HEK293 (cell line): Measurements from ENCODE around the gene VEGFA.

Source experiments
- CTCF ChIA-PET: fragments of 350-600 bp; formaldehyde crosslinking; extraction: SDS; loops from one replicate; lab custom pipeline; 2021; ENCODE audit warnings: antibody characterized with exemption; lab: Yijun Ruan, JAX
- POLR2A ChIA-PET: fragments of 300-600 bp; formaldehyde crosslinking; extraction: SDS; loops from one replicate; lab custom pipeline; 2020; ENCODE audit warnings: antibody characterized with exemption, inconsistent platforms; lab: Yijun Ruan, JAX
- H3K27ac ChIP-seq: fragments of 200-500 bp; sonication (Bioruptor generic); 2 replicates; pipeline ENCODE4 v1.5.1; 2014; ENCODE audit warnings: low read depth, low read length, control low read depth, inconsistent platforms; ENCODE audit errors: extremely low read depth
- H3K36me3 ChIP-seq, 2 experiments: fragments of 200-500 bp in 1 of 2; sonication (Bioruptor generic) in 1 of 2; 1 replicate in 1 of 2; 2 replicates in 1 of 2; pipeline ENCODE4 v1.5.1; 2014 to 2017; ENCODE audit warnings: inconsistent platforms in 2 of 2, low read length in 2 of 2; ENCODE audit not compliant: control insufficient read depth in 2 of 2, insufficient read depth in 1 of 2
- H3K4me1 ChIP-seq: fragments of 200-500 bp; sonication (Bioruptor generic); 2 replicates; pipeline ENCODE4 v1.5.1; 2014; ENCODE audit warnings: mild to moderate bottlenecking, low read length, inconsistent platforms; ENCODE audit not compliant: control insufficient read depth, insufficient read depth
- H3K4me3 ChIP-seq: 2 replicates; pipeline ENCODE4 v1.5.1; 2011; ENCODE audit warnings: low read depth, mild to moderate bottlenecking, control low read depth, low read length, moderate library complexity
- H3K9me3 ChIP-seq: fragments of 200-500 bp; sonication (Bioruptor generic); 2 replicates; pipeline ENCODE4 v1.5.1; 2014; ENCODE audit warnings: low read depth, low read length, inconsistent platforms; ENCODE audit not compliant: control insufficient read depth, insufficient read depth
- ELK4 ChIP-seq: IDR thresholded peaks from 2 replicates; pipeline ENCODE4 v1.6.1; 2011; ENCODE audit warnings: mild to moderate bottlenecking, low read depth, low read length, borderline replicate concordance
- GFI1B ChIP-seq: fragments of 450-650 bp; formaldehyde crosslinking; IDR thresholded peaks from 2 replicates; pipeline ENCODE4 v1.5.1; 2016; ENCODE audit warnings: missing biosample characterization, missing genetic modification characterization
- HOXA7 ChIP-seq: sonication (generic); formaldehyde crosslinking; IDR thresholded peaks from 2 replicates; pipeline ENCODE4 v1.8.1; 2022; ENCODE audit warnings: missing genetic modification reagents, borderline replicate concordance
- KLF1 ChIP-seq: fragments of 450-650 bp; formaldehyde crosslinking; IDR thresholded peaks from 2 replicates; pipeline ENCODE4 v1.5.1; 2016; ENCODE audit warnings: missing biosample characterization, missing genetic modification characterization
- KLF10 ChIP-seq: fragments of 450-650 bp; IDR thresholded peaks from 2 replicates; pipeline ENCODE4 v1.5.1; 2018; ENCODE audit warnings: missing biosample characterization, mild to moderate bottlenecking, missing genetic modification characterization
- KLF16 ChIP-seq: fragments of 450-650 bp; formaldehyde crosslinking; IDR thresholded peaks from 2 replicates; pipeline ENCODE4 v1.5.1; 2017; ENCODE audit warnings: missing biosample characterization, missing genetic modification characterization
- OVOL3 ChIP-seq: fragments of 450-650 bp; formaldehyde crosslinking; IDR thresholded peaks from 2 replicates; pipeline ENCODE4 v1.5.1; 2016; ENCODE audit warnings: missing biosample characterization, missing genetic modification characterization
- PRDM1 ChIP-seq: fragments of 450-650 bp; formaldehyde crosslinking; IDR thresholded peaks from 2 replicates; pipeline ENCODE4; 2016; ENCODE audit warnings: missing biosample characterization, missing genetic modification characterization
- SALL2 ChIP-seq: fragments of 450-650 bp; formaldehyde crosslinking; IDR thresholded peaks from 2 replicates; pipeline ENCODE4 v1.5.0; 2017; ENCODE audit warnings: missing biosample characterization, mild to moderate bottlenecking, missing genetic modification characterization, borderline replicate concordance
- SP3 ChIP-seq: fragments of 450-650 bp; formaldehyde crosslinking; IDR thresholded peaks from 2 replicates; pipeline ENCODE4 v1.5.1; 2016; ENCODE audit warnings: missing biosample characterization, missing genetic modification characterization
- YY2 ChIP-seq: fragments of 450-650 bp; formaldehyde crosslinking; IDR thresholded peaks from 2 replicates; pipeline ENCODE4 v1.5.1; 2016; ENCODE audit warnings: missing biosample characterization, missing genetic modification characterization
- ZBTB48 ChIP-seq: fragments of 450-650 bp; formaldehyde crosslinking; IDR thresholded peaks from 2 replicates; pipeline ENCODE4 v1.5.1; 2016; ENCODE audit warnings: missing biosample characterization, missing genetic modification characterization
- ZBTB7A ChIP-seq: fragments of 450-650 bp; formaldehyde crosslinking; IDR thresholded peaks from 2 replicates; pipeline ENCODE4 v1.5.1; 2016; ENCODE audit warnings: low read depth, missing biosample characterization, missing genetic modification characterization
- ZFHX2 ChIP-seq: fragments of 450-650 bp; formaldehyde crosslinking; conservative IDR thresholded peaks from 2 replicates; pipeline ENCODE4 v1.5.1; 2016; ENCODE audit warnings: missing biosample characterization, missing genetic modification characterization
- ZFP69B ChIP-seq: fragments of 450-650 bp; formaldehyde crosslinking; IDR thresholded peaks from 2 replicates; pipeline ENCODE4 v1.5.1; 2016; ENCODE audit warnings: missing biosample characterization, missing genetic modification characterization
- ZNF155 ChIP-seq: fragments of 450-650 bp; formaldehyde crosslinking; IDR thresholded peaks from 2 replicates; pipeline ENCODE4 v1.5.1; 2016; ENCODE audit warnings: missing biosample characterization, missing genetic modification characterization
- ZNF184 ChIP-seq: fragments of 450-650 bp; IDR thresholded peaks from 2 replicates; pipeline ENCODE4 v1.5.1; 2018; ENCODE audit warnings: missing biosample characterization, mild to moderate bottlenecking, missing genetic modification characterization
- ZNF214 ChIP-seq: fragments of 450-650 bp; formaldehyde crosslinking; IDR thresholded peaks from 2 replicates; pipeline ENCODE4 v1.5.1; 2017; ENCODE audit warnings: missing biosample characterization, mild to moderate bottlenecking, missing genetic modification characterization, borderline replicate concordance
- ZNF23 ChIP-seq: fragments of 450-650 bp; formaldehyde crosslinking; IDR thresholded peaks from 2 replicates; pipeline ENCODE4 v1.5.1; 2016; ENCODE audit warnings: missing biosample characterization, missing genetic modification characterization, borderline replicate concordance
- ZNF335 ChIP-seq: fragments of 450-650 bp; formaldehyde crosslinking; conservative IDR thresholded peaks from 2 replicates; pipeline ENCODE4 v1.5.1; 2016; ENCODE audit warnings: missing biosample characterization, missing genetic modification characterization
- ZNF366 ChIP-seq: fragments of 450-650 bp; formaldehyde crosslinking; conservative IDR thresholded peaks from 2 replicates; pipeline ENCODE4 v1.5.1; 2016; ENCODE audit warnings: missing biosample characterization, missing genetic modification characterization
- ZNF404 ChIP-seq: fragments of 450-650 bp; formaldehyde crosslinking; IDR thresholded peaks from 2 replicates; pipeline ENCODE4 v1.5.1; 2017; ENCODE audit warnings: missing biosample characterization, missing genetic modification characterization
- ZNF423 ChIP-seq: fragments of 450-650 bp; formaldehyde crosslinking; IDR thresholded peaks from 2 replicates; pipeline ENCODE4 v1.5.1; 2016; ENCODE audit warnings: missing biosample characterization, missing genetic modification characterization
- ZNF433 ChIP-seq: fragments of 450-650 bp; formaldehyde crosslinking; IDR thresholded peaks from 2 replicates; pipeline ENCODE4 v1.5.1; 2016; ENCODE audit warnings: missing biosample characterization, missing genetic modification characterization, low read depth
- ZNF544 ChIP-seq: fragments of 450-650 bp; formaldehyde crosslinking; IDR thresholded peaks from 2 replicates; pipeline ENCODE4 v1.5.0; 2017; ENCODE audit warnings: missing biosample characterization, missing genetic modification characterization
- ZNF747 ChIP-seq: fragments of 450-650 bp; formaldehyde crosslinking; IDR thresholded peaks from 2 replicates; pipeline ENCODE4 v1.5.1; 2016; ENCODE audit warnings: missing biosample characterization, missing genetic modification characterization
- ZNF791 ChIP-seq: fragments of 450-650 bp; formaldehyde crosslinking; IDR thresholded peaks from 2 replicates; pipeline ENCODE4 v1.5.1; 2016; ENCODE audit warnings: missing biosample characterization, missing genetic modification characterization
- TF ChIP-seq, protein P1 (sequence below): fragments of 450-650 bp; formaldehyde crosslinking; IDR thresholded peaks from 2 replicates; pipeline ENCODE4 v1.5.1; 2017; ENCODE audit warnings: missing biosample characterization, missing genetic modification characterization
- TF ChIP-seq, protein P2 (sequence below): fragments of 450-650 bp; formaldehyde crosslinking; IDR thresholded peaks from 2 replicates; pipeline ENCODE4 v1.5.1; 2016; ENCODE audit warnings: missing biosample characterization, missing genetic modification characterization

VEGFA gene

DNA sequence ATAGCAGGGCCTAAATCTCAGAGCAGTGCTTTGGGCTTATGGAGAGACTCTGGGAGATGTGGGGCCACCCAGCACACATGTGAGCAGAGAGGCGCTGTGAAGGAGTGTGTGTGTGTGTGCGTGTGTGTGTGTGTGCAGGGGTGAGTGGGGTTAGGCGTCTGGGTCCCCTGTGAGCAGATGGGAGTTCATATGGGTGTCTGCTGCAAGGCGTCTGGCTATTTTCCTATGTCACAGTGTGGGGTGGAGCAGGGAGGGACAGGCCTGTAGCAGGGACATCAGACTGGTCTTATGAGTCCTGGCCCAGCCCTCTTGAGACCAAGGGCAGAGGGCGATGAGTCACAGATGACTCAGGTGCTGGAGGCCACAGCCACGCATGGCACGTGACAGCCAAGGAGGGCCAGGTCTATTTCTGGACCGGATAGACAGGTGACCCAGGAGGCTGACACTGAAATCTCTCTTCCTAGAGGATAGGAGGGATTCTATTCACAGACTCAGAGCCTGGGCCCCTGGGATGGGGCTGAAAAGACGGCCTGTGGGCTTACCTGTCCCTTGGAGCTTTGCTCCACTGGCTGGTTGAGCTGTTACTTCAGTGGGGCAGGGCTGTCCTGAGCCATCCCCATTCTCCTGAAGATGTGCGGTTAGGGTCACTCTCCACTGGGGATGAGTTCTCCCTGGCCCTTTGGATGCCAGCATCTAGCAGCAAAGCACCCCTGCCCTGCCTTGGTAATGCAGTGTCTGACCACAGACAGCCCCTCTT lies 28.9 kb downstream of the VEGFA start (continued):
- TF ChIP-seq ZNF791 (tag by site-specific recombination) (no peak), ZFP69B (peak; percentile 84; the same call in 1 of the 2 replicates), ZNF23 (tag by site-specific recombination) (no peak), ZNF214 (tag by site-specific recombination) (no peak), OVOL3 (tag by site-specific recombination) (no peak), ZBTB48 (tag by site-specific recombination) (0 out of 2 replicates have a peak, but pooled peaks have one; percentile 13), ZBTB7A (tag by site-specific recombination) (no peak), GFI1B (tag by site-specific recombination) (no peak), SALL2 (tag by site-specific recombination) (no peak), ZNF544 (tag by site-specific recombination) (no peak), KLF16 (tag by site-specific recombination) (no peak), SP3 (tag by site-specific recombination) (0 out of 2 replicates have a peak, but pooled peaks have one; percentile 24), ZNF335 (tag by site-specific recombination) (peak; percentile 41; the same call in 1 of the 2 replicates)

DNA sequence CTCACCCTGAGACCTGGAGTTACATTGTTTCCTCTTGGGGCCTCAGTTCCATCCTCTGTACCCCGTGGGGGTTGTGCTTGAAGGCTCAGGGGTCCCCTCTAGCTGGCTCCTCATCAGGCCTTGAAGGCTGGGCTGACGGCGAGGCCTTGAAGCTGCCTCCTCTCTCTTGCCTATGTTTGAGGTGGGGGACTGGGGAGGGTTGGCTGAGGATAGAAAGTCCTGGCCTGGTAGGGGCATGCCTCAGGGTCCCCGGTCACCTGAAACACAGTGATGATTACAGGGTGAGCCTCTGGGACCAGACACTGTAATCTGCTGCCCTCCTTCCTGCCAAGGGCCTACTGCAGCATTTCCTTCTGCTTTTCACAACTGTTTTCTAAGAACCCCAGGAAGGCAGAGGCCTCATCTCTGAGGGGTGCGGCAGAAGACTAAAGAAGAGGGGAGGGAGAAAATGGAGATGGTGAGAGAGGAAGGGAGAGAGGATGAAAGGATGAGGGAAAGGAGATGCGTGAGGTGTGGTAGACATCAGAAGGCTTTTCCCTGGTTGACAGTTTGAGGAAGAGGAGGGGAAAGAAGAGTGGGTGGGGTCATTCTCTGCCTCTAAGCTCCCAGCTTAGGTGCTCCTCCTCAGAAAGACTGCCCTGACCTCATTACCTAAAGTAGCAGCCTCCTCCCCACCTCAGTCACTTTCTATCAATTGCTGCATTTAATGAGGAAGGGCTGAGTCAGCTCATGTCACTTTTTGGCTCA lies 29.7 kb downstream of the VEGFA start:
- Histone ChIP-seq H3K4me3 (no peak overlapping the region), H3K36me3 (no peaks in the 10 kb centered on the region), H3K4me1 (no peaks in the 10 kb centered on the region), H3K9me3 (no peaks in the 10 kb centered on the region), H3K27ac (no peak overlapping the region)
- ChIA-PET POLR2A (no interaction called here), CTCF (interaction anchor here (0.7 to 1.2 kb wide), 3 partner anchors 8 to 132 kb away, joined by 3 to 4 read pairs (median 3); no protein-coding TSS in a partner anchor)
- TF ChIP-seq, protein P1, sequence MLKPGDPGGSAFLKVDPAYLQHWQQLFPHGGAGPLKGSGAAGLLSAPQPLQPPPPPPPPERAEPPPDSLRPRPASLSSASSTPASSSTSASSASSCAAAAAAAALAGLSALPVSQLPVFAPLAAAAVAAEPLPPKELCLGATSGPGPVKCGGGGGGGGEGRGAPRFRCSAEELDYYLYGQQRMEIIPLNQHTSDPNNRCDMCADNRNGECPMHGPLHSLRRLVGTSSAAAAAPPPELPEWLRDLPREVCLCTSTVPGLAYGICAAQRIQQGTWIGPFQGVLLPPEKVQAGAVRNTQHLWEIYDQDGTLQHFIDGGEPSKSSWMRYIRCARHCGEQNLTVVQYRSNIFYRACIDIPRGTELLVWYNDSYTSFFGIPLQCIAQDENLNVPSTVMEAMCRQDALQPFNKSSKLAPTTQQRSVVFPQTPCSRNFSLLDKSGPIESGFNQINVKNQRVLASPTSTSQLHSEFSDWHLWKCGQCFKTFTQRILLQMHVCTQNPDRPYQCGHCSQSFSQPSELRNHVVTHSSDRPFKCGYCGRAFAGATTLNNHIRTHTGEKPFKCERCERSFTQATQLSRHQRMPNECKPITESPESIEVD (tag by site-specific recombination): no peak
- TF ChIP-seq KLF1 (tag by site-specific recombination) (0 out of 2 replicates have a peak, but pooled peaks have one; percentile 23), ZNF155 (tag by site-specific recombination) (no peak), ZNF184 (tag by site-specific recombination) (no peak), ZNF423 (tag by site-specific recombination) (no peak), SP3 (tag by site-specific recombination) (peak; percentile 41; the same call in 1 of the 2 replicates), ZNF747 (tag by site-specific recombination) (no peak), ZNF404 (tag by site-specific recombination) (no peak), PRDM1 (tag by site-specific recombination) (peak; percentile 91), YY2 (tag by site-specific recombination) (no peak), ZNF433 (tag by site-specific recombination) (no peak), ZNF366 (tag by site-specific recombination) (peak; percentile 62), HOXA7 (CRISPR knock-in tag) (no peak), ELK4 (no peak), ZFHX2 (tag by site-specific recombination) (peak; percentile 31; the same call in 1 of the 2 replicates), KLF10 (tag by site-specific recombination) (no peak)
- TF ChIP-seq, protein P2, sequence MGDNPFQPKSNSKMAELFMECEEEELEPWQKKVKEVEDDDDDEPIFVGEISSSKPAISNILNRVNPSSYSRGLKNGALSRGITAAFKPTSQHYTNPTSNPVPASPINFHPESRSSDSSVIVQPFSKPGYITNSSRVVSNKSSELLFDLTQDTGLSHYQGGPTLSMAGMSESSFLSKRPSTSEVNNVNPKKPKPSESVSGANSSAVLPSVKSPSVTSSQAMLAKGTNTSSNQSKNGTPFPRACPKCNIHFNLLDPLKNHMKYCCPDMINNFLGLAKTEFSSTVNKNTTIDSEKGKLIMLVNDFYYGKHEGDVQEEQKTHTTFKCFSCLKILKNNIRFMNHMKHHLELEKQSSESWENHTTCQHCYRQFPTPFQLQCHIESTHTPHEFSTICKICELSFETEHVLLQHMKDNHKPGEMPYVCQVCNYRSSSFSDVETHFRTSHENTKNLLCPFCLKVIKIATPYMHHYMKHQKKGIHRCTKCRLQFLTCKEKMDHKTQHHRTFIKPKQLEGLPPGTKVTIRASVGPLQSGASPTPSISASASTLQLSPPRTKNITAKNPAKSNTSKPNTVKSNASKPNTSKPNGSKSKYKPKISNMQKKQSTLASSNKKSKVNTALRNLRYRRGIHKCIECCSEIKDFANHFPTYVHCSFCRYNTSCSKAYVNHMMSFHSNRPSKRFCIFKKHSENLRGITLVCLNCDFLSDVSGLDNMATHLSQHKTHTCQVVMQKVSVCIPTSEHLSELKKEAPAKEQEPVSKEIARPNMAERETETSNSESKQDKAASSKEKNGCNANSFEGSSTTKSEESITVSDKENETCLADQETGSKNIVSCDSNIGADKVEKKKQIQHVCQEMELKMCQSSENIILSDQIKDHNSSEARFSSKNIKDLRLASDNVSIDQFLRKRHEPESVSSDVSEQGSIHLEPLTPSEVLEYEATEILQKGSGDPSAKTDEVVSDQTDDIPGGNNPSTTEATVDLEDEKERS (tag by site-specific recombination): no peak
